Measurements from ENCODE around the gene NUPR1. TPM values are rescaled to one million over a fixed set of nuclear protein-coding genes. Genes with fewer than 3 reads are reported as not detected.

The NUPR1 gene
- total and polyA plus RNA-seq, 2 of the 13 experiments (the other 11 are each of a cell fraction or from before 2014, with no cell fraction given): 18.0 to 25.6 TPM

DNA sequence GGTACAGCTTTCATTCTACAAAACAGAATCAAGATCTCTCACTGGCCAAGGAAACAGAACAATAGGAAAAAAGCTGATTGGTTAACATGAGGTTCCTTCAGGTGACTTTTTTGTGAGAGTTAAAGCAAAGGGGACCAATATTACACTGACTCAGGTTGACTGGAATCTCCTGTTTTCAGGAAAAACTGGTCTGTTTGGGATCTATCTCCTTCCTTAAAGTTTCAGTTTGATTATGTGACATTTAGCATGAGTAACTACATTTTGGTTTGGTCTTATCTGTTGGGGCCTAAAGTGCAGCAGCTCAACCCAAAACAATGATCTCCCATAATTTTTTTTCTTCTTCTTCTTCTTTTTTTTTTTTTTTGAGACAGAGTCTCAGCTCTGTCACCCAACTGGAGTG, 9.7 kb downstream of the NUPR1 start:
- TF ChIP-seq, protein P1, sequence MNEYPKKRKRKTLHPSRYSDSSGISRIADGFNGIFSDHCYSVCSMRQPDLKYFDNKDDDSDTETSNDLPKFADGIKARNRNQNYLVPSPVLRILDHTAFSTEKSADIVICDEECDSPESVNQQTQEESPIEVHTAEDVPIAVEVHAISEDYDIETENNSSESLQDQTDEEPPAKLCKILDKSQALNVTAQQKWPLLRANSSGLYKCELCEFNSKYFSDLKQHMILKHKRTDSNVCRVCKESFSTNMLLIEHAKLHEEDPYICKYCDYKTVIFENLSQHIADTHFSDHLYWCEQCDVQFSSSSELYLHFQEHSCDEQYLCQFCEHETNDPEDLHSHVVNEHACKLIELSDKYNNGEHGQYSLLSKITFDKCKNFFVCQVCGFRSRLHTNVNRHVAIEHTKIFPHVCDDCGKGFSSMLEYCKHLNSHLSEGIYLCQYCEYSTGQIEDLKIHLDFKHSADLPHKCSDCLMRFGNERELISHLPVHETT (CRISPR knock-in tag; conservative IDR thresholded peaks at IDR 0.05): no peak
- no peak for TF ChIP-seq ZNF770 (CRISPR knock-in tag; IDR thresholded peaks at IDR 0.05)
- no peak for TF ChIP-seq ZNF253 (CRISPR knock-in tag; IDR thresholded peaks at IDR 0.05; ENCODE audit: borderline replicate concordance)
- no peak for TF ChIP-seq ZNF264 (CRISPR knock-in tag; IDR thresholded peaks at IDR 0.05)
- no peak for TF ChIP-seq ELF3 (CRISPR knock-in tag; IDR thresholded peaks at IDR 0.05)
- no peak for TF ChIP-seq YEATS2 (CRISPR knock-in tag; IDR thresholded peaks at IDR 0.05; ENCODE audit: borderline replicate concordance)
- no peak for TF ChIP-seq RFX5 (IDR thresholded peaks at IDR 0.05; ENCODE audit: low read depth, low read length)
- no peak for TF ChIP-seq ZNF547 (CRISPR knock-in tag; IDR thresholded peaks at IDR 0.05)
- TF ChIP-seq, protein P2, sequence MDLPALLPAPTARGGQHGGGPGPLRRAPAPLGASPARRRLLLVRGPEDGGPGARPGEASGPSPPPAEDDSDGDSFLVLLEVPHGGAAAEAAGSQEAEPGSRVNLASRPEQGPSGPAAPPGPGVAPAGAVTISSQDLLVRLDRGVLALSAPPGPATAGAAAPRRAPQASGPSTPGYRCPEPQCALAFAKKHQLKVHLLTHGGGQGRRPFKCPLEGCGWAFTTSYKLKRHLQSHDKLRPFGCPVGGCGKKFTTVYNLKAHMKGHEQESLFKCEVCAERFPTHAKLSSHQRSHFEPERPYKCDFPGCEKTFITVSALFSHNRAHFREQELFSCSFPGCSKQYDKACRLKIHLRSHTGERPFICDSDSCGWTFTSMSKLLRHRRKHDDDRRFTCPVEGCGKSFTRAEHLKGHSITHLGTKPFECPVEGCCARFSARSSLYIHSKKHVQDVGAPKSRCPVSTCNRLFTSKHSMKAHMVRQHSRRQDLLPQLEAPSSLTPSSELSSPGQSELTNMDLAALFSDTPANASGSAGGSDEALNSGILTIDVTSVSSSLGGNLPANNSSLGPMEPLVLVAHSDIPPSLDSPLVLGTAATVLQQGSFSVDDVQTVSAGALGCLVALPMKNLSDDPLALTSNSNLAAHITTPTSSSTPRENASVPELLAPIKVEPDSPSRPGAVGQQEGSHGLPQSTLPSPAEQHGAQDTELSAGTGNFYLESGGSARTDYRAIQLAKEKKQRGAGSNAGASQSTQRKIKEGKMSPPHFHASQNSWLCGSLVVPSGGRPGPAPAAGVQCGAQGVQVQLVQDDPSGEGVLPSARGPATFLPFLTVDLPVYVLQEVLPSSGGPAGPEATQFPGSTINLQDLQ (CRISPR knock-in tag; IDR thresholded peaks at IDR 0.05): no peak
- TF ChIP-seq MATR3 (CRISPR knock-in tag; IDR thresholded peaks at IDR 0.05): no peak
- TF ChIP-seq HES4 (CRISPR knock-in tag; IDR thresholded peaks at IDR 0.05; ENCODE audit: borderline replicate concordance): no peak
- no peak for TF ChIP-seq ZBTB1 (CRISPR knock-in tag; IDR thresholded peaks at IDR 0.05; ENCODE audit: borderline replicate concordance)
- TF ChIP-seq ERF (CRISPR knock-in tag; IDR thresholded peaks at IDR 0.05): no peak
- no peak for TF ChIP-seq ISL2 (CRISPR knock-in tag; IDR thresholded peaks at IDR 0.05)
- ChIA-PET CTCF (ENCODE audit: low intra/inter-chr PET ratio, low total read pairs) (no interaction called here), POLR2A (interaction anchor here (0.8 to 0.9 kb wide), 2 partner anchors 10 to 14 kb away, joined by 3 to 5 read pairs; partner anchors contain the start of gene NUPR1)
- Histone ChIP-seq H3K27me3 (ENCODE audit: control insufficient read depth in 1 of 2, insufficient read depth in 2 of 2, low read length in 2 of 2) (no peaks in the 10 kb centered on the region), H3K9me3 (ENCODE audit: low read length) (no peaks in the 10 kb centered on the region), H3K4me1 (ENCODE audit: insufficient read depth, low read length) (peaks cover 81% of the 10 kb centered on the region), H3K27ac (ENCODE audit: extremely low read length, insufficient read depth, low read length) (peak overlapping the region; percentile 80), H3K79me2 (ENCODE audit: insufficient read depth, low read length) (no peaks in the 10 kb centered on the region), H4K20me1 (ENCODE audit: insufficient read depth, low read length) (no peaks in the 10 kb centered on the region), H3K9ac (ENCODE audit: insufficient read depth, low read depth, low read length) (no peak overlapping the region), H3K4me3 (replicated peaks in 1 of 3; ENCODE audit: insufficient read depth in 1 of 3, low read depth in 2 of 3, low read length in 3 of 3) (no peak overlapping the region), H3K36me3 (replicated peaks in 1 of 2; ENCODE audit: control insufficient read depth in 1 of 2, insufficient read depth in 2 of 2, low read length in 2 of 2) (no peaks in the 10 kb centered on the region), H3K4me2 (ENCODE audit: low read depth, low read length) (no peak overlapping the region), H2AFZ (ENCODE audit: low read length) (no peak overlapping the region)
- intact Hi-C loops (cut with micrococcal nuclease; ENCODE audit: unreplicated experiment): no loop called here
- no TSS peak for BruUV-seq (replicated peaks)
- FAIRE-seq: no peak
- in situ Hi-C loops (cut with HindIII; ENCODE audit: extremely low pct_ligation_motif_present, low pct_unique_long_range_greater_than_20kb): no loop called here
- ATAC-seq: no peak
- DNase-seq (ENCODE audit: low spot score): no peak
